Activated CD4-positive, CD25-positive, alpha-beta regulatory T cell treated with anti-CD3 and anti-CD28 coated beads, Interleukin-2, amount 50 U/mL, for 72 hours (primary cell): ENCODE data around the gene HEPACAM2.

Experiments
- DNase-seq: peaks from one replicate; pipeline ENCODE4 v3.0.0; 2021

HEPACAM2 gene

GRCh38 chr7:93146036-93146435 lies 80.2 kb downstream of the HEPACAM2 start:
- no peak for DNase-seq

GRCh38 chr7:93145354-93145753 lies 80.9 kb downstream of the HEPACAM2 start:
- no peak for DNase-seq

GRCh38 chr7:93142127-93142526 lies 84.1 kb downstream of the HEPACAM2 start:
- no peak for DNase-seq

GRCh38 chr7:93140582-93141191 lies 85.6 kb downstream of the HEPACAM2 start:
- no peak for DNase-seq

GRCh38 chr7:93138576-93138975 lies 87.7 kb downstream of the HEPACAM2 start:
- no peak for DNase-seq
